GM21529 (cell line): ENCODE measurements around the gene WDR59.
A peak's percentile ranks its signal among the peaks of the same experiment; 100 is the strongest.
"Not testable (repeated sequence)": the region's sequence is repeated elsewhere in the genome, so short reads cannot be mapped to it uniquely, and the experiment has no call there.

Source experiments
- ATAC-seq: cut with Tn5 transposase; IDR thresholded peaks from one replicate; pipeline ENCODE4 v1.9.1; 2021; ENCODE audit not compliant: unreplicated experiment

The WDR59 gene, protein sequence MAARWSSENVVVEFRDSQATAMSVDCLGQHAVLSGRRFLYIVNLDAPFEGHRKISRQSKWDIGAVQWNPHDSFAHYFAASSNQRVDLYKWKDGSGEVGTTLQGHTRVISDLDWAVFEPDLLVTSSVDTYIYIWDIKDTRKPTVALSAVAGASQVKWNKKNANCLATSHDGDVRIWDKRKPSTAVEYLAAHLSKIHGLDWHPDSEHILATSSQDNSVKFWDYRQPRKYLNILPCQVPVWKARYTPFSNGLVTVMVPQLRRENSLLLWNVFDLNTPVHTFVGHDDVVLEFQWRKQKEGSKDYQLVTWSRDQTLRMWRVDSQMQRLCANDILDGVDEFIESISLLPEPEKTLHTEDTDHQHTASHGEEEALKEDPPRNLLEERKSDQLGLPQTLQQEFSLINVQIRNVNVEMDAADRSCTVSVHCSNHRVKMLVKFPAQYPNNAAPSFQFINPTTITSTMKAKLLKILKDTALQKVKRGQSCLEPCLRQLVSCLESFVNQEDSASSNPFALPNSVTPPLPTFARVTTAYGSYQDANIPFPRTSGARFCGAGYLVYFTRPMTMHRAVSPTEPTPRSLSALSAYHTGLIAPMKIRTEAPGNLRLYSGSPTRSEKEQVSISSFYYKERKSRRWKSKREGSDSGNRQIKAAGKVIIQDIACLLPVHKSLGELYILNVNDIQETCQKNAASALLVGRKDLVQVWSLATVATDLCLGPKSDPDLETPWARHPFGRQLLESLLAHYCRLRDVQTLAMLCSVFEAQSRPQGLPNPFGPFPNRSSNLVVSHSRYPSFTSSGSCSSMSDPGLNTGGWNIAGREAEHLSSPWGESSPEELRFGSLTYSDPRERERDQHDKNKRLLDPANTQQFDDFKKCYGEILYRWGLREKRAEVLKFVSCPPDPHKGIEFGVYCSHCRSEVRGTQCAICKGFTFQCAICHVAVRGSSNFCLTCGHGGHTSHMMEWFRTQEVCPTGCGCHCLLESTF

DNA sequence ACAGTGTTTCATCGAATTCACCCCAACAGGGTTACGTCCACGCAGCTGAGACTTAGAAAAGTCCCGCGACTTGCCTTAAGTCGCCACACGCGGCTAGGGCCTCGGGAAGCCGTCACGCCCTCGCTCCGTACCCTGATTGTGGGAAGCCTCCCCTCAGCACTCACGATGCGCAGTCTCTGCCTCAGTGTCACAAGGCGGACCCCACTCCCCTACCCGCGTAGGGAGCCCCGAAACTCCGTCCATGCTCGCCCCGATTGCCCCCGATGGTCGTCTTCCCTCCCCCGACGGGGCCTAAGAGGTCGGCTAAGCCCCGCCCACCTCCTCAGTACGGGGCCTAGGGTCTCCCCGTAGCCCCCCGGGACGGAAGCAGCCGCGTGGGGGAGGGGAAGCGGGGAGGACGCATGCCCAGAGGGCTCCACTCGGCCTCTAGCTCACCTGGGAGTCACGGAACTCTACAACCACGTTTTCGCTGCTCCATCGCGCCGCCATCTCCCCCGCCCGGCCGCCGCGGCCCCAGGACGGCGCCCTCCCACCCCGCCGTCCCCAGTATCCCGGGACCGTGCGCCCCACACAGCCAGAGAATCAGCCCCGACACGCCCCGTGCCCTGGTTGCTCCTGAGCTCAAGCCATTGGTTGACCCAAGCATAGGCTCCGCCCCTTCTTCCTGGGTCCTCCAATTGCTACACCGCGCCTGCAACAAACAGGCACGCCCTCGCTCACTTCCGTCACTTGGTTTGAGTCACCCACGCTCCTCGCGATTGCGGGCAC is at the start of gene WDR59:
TSS of gene WDR59 (minus strand) at position 595 of the 768 bp plus-strand sequence. CDS start at position 489, 106 bp downstream.
- ATAC-seq: peak; percentile 100

DNA sequence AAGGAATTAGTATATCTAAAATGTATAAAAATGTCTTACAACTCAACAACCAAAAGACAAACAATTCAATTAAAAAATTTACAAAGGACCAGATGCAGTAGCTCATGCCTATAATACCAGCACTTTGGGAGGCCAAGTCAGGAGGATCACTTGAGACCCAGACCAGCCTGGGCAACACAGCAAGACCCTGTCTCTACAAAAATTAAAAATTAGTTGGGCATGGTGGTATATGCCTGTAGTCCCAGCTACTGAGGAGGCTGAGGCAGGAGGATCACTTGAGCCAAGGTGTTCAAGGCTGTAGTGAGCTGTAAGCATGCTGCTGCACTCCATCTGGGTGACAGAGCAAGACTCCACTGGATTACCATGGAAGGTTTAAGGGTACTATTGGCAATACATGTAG is 47.7 kb upstream of the WDR59 start:
- ATAC-seq: no peak

DNA sequence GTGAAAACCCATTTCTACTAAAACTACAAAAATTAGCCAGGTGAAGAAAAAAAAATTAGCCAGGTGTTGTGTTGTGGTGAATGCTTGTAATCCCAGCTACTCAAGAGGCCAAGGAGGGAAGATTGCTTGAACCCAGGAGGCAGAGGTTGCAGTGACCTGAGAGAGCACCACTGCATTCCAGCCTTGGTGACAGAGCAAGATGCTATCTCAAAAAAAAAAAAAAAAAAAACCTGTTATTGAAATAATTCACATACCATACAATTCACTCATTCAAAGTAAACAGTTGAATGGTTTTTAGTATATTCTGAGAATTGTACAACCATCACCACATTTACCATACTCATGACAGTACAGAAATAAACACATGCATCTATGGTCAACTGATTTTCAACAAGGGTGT is 44.9 kb upstream of the WDR59 start:
- no peak for ATAC-seq

DNA sequence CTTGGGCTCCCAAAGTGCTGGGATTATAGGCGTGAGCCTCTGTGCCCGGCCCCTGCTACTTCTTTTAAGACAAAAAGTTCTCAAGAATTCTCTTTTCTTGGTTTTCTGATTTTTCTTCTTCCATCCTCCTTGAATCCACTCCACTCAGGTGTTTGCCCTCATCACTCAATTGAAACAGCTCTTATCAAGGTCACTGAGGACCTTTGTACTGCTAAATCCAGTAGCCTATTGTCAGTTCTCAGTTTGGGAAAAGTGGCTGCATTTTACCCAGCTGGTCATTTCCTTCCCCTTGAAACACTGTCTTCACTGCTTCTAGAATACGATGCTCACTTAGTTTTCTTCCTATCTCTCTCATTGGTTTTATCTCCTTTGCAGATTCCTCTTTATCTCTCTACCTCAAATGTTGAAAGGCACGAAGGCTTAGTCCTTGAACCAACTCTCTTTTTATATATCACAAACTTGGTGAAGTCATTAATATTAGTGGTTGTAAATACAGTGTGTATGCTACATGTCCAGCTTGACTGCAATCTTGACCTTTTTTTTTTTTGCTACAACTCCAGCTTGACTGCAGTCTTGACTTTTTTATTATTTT is 43.7 kb upstream of the WDR59 start:
- ATAC-seq: no peak

DNA sequence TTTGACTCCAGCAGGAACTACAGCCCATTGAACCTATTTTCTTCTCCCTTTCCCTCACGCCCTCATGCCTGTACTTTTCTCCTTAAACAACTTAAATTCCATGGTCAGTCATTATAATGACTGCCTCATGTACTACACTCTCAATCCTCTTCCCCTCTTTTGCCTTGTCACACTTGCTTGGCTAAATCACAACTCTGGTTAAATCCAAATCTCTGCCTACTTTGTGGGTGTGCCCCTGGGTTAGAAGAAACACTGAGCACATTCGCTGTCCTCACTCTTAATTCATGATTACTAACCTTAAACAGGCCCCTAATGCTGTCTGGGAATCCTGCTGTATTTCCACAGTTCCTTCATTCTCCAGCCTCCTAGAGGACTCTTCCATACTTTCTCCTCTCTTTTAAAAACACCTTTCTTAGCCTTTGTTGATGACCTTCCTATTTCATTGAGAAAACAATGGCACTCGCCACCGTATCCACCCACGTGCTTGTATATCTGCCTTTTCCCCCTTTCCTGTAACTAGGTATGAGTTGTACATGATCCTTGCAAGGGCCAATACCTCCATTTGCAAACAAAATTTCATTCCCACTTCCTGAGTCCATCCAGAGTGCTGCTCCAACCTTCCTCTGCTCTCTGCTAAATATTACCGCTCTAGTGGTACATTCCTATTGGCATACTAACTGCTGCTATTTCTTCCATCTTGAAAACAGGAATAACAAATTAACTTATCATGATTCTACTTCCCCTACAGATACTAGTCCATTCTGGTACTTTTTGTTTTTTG is 42.8 kb upstream of the WDR59 start:
- no peak for ATAC-seq

DNA sequence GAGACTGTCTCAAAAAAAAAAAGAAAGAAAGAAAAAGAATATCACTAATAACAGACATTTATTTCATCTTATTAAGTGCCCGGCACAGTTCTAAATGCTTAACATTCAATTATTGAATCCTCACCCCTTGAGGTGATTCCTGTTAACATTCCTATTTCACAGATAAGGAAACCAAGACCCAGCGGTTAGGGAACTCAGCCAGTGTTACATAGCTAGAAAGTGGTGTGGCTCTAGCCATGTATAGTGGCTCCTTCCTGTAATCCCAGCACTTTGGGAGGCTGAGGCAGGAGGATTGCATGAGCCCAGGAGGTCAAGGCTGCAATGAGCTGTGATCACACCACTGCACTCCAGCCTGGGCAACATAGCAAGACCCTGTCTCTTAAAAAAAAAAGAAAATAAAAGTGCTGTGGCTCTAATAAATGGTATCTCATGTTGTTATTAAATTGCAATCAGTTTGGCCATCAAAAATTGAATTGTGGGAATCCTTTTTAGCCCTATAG is 42.0 kb upstream of the WDR59 start:
- no peak for ATAC-seq

DNA sequence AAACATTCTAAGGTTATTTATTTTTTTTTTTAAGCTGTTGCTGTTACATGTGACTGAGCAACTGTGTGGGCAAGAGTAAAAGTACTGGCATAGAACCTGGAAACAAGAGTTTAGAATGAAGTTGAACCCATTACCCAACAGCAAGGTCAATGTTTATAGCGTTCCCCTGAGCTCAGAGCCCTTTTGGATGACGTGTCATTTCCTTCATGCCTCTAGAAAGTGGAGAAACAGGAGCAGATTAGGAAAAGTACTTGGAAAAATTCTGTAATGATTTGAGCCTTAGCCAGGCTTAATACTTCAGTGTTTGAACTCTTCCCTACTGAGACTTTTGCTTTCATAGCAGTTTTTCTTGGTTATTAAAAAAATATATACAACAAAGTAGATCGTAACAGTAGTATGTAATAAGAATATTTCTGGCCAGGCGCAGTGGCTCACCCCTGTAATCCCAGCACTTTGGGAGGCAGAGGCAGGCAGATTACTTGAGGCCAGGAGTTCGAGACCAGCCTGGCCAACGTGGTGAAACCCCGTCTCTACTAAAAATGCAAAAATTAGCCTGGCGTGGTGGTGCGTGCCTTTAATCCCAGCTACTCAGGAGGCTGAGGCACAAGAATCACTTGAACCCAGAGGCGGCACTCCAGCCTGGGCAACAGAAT is 41.4 kb upstream of the WDR59 start:
- ATAC-seq: not testable (repeated sequence)

DNA sequence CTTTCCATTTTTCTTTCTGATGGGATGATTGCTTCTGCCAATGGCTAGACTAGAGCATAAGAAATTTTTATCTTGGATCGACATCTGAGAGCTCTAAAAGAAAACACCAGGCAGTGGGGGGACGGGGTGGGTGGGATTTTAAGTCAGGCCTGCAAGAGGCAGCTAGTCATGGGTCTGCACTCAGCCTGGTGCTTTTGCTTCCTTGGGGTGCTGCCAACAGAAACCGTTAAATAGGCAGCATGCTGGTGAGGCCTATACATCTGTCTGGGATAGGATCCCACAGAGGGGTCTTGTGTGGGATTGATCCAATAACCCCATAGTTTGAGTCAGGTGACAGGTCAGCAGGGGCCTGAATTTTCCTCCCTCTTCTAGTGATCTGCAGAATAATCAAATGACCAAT is 40.8 kb upstream of the WDR59 start:
- ATAC-seq: no peak

DNA sequence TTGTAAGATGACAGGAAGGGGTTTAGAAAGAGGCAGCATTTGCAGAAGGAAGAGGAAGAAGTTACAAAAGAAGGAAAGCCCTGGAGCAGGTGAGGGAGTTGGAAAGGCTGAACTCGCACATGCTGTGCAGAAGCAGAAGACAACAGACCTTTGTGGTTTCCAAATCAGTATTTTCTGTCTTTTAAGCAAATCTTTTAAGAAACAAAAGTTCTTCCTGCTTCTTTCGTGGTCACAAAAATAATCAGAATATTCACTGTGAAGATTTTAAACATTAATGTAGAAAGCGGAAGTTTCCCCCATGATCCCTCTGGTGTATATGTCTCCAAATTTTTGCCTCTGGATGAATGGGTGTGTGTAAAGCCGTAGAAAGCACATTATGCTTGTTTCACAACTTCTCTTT is 39.7 kb upstream of the WDR59 start:
- no peak for ATAC-seq

DNA sequence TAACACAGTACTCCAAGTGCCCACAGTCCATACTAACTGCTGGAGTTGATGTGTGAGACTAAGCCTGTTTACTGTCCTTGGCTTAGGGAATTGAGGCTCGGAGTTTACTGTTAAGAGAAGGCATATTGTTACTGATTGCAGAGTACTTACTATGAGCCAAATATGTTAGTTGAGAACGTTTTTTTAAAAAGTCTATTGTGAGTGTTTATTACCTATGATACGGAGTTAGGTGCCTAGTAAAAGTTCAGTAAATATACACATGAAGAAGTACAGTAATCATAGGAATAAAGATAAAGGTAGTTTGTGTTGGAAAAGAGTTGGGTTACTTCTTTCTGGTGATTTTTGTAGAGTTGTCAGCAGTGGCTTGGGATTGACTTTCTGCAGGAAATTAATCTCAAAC is 39.3 kb upstream of the WDR59 start:
- ATAC-seq: no peak

DNA sequence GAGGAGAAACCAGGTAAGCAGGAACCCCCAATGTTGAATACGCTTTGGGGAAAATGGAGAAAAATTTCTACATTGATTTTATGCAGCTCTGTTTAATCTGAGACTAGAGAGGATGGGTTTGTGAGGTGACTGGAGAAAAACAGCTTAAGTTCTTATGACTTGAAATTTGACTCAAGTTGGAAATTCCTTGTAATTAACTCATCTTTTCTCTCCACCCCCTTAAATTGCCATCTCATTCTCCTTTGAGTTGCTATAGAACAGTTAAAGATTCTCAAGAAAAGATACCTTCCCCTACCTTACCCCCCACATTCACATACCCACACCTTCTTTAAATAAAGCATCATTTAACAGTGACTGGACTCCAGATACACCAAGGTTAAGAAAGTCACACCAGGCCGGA is 38.1 kb upstream of the WDR59 start:
- no peak for ATAC-seq

DNA sequence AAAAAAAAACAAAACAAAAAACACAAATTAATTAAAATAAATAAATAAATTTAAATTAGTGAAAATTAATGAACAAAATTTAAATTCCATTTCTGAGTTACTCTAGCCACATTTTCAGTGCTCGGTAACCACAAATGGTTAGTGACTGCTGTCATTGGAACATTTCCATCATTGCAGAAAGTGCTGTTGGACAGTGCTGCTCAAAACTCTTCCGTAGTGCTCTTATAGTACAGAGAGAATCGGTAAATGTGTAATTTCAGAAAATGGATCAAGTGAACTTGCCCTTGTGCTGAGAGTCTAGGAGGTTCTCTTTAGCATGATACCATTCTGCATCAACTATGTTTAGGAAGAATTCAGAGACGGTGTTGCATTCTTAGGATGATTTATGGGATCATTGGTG is 37.6 kb upstream of the WDR59 start:
- no peak for ATAC-seq

DNA sequence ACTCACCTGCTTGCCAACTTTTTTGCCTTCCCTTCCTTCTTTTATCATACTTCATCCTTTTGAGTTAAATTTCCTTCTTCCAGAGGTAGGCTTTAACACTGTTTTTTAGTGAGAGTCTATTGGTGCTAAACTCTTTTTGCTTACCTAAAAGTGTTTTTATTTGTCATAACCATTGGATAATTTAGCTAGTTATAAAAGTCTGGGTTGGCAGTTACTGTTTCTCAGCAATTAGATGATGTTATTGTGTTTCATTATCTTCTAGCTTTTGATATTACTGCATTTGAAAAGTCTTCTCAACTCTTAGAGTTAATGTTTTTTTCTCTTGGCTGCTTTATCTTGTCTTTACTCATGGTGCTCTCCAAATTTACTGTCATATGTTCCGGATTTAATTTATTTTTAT is 36.5 kb upstream of the WDR59 start:
- no peak for ATAC-seq

DNA sequence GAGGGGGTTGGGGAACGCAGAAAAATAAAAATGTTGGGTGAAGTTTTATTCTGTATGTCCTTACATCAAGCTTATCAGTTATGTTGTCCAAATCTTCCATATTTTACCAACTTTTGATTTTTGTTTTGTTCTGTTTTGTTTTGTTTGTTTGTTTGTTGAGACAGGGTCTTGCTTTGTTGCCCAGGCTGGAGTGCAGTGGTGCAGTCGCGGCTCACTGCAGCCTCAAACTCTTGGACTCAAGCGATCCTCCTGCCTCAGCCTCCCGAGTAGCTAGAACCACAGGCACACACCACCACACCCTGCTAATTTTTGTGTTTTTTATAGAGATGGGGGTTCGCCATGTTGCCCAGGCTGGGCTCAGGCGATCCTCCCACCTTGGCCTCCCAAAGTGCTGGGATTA is 34.7 kb upstream of the WDR59 start:
- ATAC-seq: no peak

DNA sequence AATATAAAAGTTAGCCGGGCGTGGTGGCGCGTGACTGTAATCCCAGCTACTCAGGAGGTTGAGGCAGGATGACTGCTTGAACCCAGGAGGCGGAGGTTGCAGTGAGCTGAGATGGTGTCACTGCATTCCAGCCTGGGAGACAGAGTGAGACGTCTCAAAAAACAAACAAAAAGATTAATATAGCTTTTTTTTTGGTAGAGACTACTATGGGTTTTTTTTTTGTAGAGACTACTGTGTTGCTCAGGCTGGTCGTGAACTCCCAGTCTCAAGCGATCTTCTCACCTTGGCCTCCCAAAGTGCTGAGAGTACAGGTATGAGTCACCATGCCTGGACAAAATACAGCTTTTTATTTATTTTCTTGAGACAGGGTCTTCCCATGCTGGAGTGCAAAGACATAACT is 34.1 kb upstream of the WDR59 start:
- ATAC-seq: no peak

DNA sequence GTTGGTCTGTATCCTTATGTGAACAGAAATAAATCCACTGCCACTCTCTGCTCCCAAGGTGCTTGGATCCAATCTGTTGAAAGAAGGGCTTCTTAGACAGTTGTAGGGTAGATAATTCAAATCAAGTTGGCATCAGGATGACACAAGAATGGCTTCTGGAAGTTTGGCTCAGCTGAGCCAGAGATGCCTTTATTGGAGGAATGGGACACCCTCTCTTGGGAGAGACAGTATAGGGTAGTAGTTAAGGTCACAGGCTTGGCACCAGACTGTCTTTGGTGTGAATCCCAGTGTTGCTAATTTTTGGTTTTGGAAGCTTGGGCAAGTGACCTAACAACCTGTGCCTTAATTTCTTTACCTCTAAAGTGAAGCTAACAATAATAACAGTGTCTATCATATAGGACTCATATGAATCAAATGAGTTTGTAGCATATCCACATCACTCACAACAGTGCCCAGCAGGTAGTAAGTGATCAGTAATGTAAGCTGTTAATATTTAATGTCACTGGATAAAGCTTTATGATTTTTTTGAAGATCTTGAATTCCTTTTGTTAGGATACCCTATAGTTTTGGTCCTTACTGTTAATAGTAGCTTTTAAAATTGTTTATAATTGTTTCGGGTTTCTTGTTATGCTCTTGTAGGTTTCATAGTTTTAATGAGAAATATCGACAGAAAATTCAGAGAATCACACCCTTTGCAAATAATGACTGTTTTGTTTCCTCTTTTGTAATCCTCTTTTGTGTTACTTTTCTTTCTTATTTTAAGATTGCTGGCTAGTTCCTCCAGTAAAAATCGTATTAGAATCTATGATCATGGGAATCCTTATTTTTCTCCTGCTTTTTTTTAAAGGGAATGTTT is 33.0 kb upstream of the WDR59 start:
- no peak for ATAC-seq

DNA sequence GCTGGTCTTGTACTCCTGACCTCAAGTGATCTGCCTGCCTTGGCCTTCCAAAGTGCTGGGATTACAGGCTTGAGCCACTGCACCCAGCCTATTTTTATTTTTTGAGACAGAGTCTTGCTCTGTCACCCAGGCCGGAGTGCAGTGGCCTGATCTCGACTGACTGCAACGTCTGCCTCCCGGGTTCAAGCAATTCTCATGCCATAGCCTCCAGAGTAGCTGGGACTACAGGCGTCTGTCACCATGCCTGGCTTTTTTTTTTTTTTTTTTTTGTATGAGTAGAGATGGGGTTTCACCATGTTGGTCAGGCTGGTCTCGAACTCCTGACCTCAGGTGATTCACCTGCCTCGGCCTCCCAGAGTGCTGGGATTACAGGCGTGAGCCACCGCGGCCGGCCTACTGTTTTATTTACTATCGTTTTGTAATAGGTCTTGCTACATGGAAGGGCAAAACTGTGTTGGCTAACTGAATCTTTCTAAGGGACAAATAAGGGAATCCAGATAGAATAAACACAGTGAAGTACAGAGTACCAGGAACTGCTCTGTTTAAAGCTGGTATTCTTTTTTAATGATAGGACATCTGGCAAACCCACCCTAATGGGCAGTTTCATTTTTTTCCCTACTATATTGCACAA is 31.6 kb upstream of the WDR59 start:
- not testable (repeated sequence) for ATAC-seq

DNA sequence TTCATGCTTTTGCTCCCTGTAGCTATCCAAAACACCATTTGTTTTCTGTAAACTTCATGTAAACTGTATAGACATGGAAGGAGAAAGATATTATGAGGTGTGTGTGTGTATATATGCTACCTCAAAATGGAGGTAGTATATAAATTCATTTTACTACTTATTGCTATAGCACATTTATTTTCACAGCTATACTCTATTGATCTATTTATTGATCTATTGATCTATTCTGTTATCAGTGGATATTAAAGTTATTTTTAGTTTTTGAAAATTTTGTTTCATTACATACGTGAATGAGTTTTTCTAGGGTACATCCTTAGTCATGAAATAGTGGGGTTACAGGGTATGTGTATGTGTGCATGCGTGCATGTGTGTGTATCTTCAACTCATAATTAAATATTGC is 29.4 kb upstream of the WDR59 start:
- no peak for ATAC-seq
